ENCODE measurements around the gene UNC93A. TPM values are rescaled to one million over a fixed set of nuclear protein-coding genes. Genes with fewer than 3 reads are reported as not detected.

The UNC93A gene
- polyA plus RNA-seq, 1 donor = 36.4 TPM

DNA sequence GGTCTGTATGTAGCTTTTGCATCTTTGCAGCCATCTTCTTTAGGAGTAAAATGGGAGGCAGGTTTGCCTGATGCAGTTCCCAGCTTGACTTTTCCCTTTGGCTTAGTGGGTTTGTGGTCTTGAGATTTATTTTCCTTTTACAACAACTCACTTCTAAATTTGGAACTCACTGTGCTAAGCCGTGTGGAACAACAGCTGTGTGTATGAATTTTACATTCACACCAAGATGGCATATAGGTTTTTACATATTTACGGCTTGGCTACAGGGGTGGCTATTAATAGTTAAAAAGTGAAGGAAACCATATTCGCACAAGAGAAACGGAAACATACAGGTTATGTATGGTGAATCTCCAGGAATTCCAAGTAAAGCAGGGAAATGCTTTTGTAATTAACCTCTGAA lies 36.3 kb downstream of the UNC93A start:
- 80% methylated on average over 2 of the region's 4 CpGs for WGBS (ENCODE audit: insufficient coverage, low lambda C conversion rate)
- H3K36me3 ChIP-seq (ENCODE audit: control insufficient read depth, insufficient read depth, low read length) = no peaks in the 10 kb centered on the region

DNA sequence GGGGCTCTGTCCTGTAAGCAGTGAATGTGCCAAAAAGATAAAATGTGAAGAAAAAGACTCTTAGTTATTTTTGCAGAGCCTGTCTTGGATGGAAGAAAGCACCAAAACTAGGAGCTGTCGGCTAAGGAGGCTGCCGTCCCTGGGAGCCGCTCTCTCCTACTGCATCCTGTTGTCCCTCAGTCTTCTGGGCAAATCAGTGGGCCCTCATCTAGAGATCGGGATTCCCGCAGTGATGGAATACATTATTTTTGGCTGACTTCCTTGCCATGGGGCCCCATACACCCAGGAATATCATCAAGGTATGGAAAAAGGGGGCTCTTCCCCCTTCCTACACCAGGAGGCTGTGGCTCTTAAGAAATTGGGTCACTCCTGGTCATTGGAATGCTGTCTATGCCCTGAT lies 37.0 kb downstream of the UNC93A start:
- Histone ChIP-seq H3K4me1 (ENCODE audit: control insufficient read depth, insufficient read depth, low read length) (no peaks in the 10 kb centered on the region), H3K27ac (ENCODE audit: low read length) (no peak overlapping the region), H3K4me3 (ENCODE audit: low read length) (no peak overlapping the region), H3K27me3 (ENCODE audit: control insufficient read depth, insufficient read depth, low read length) (no peaks in the 10 kb centered on the region), H3K9me3 (ENCODE audit: control insufficient read depth, low read depth, low read length) (peaks cover 2% of the 10 kb centered on the region), H3K36me3 (ENCODE audit: control insufficient read depth, insufficient read depth, low read length) (no peaks in the 10 kb centered on the region)
- WGBS (ENCODE audit: insufficient coverage, low lambda C conversion rate) = no CpG with 5 or more reads among the region's 5 CpGs
- no peak for DNase-seq

More for the DNA sequence above, 36.3 kb downstream of the UNC93A start:
- H3K4me3 ChIP-seq (ENCODE audit: low read length) = no peak overlapping the region
- no peaks in the 10 kb centered on the region for H3K4me1 ChIP-seq (ENCODE audit: control insufficient read depth, insufficient read depth, low read length)
- no peaks in the 10 kb centered on the region for H3K27me3 ChIP-seq (ENCODE audit: control insufficient read depth, insufficient read depth, low read length)
- DNase-seq = no peak
- no peak overlapping the region for H3K27ac ChIP-seq (ENCODE audit: low read length)
- H3K9me3 ChIP-seq (ENCODE audit: control insufficient read depth, low read depth, low read length) = peaks cover 2% of the 10 kb centered on the region

DNA sequence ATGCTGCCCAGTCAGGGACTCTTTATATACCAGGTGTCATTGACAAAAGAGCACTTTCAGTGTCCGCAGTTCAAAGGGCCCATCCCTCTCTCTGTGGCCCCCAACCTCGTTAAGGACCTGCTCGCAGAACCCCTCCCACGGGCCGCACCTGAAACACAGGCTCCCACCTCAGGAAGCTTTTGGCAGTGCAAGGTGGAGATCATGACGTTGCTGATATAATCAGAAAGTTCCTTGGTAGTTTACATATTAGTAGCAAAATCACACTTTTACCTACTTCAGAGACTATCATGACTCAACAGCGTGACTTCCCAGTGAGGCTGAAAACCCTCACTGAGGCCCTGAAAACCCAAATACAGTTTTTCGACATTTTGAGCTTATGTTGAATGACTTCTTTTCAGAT lies 37.9 kb downstream of the UNC93A start:
- no peaks in the 10 kb centered on the region for H3K36me3 ChIP-seq (ENCODE audit: control insufficient read depth, insufficient read depth, low read length)
- no peak overlapping the region for H3K4me3 ChIP-seq (ENCODE audit: low read length)
- H3K27me3 ChIP-seq (ENCODE audit: control insufficient read depth, insufficient read depth, low read length) = no peaks in the 10 kb centered on the region
- WGBS (ENCODE audit: insufficient coverage, low lambda C conversion rate) = no CpG with 5 or more reads among the region's 8 CpGs
- H3K9me3 ChIP-seq (ENCODE audit: control insufficient read depth, low read depth, low read length) = peaks cover 2% of the 10 kb centered on the region
- no peak for DNase-seq
- no peak overlapping the region for H3K27ac ChIP-seq (ENCODE audit: low read length)
- H3K4me1 ChIP-seq (ENCODE audit: control insufficient read depth, insufficient read depth, low read length) = no peaks in the 10 kb centered on the region

DNA sequence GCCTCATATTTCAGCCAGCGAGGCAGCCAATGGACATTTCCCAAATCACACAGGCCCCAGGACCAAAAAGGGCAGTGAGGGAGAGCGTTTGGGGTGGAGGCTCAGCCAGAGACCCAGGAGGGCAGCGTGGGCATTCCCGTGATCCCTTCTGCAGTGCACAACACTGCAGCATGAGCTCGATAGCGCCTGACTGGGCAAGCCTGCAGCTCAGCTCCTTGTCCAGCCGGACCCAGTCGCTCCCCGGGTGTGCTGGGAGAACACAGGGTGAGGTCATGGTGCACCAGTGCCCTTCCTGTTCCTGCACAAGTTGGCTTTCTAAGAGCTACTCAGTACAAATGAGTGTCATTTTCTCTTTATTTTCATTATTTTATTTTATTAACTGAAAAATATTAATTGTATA lies 39.6 kb downstream of the UNC93A start:
- WGBS (ENCODE audit: insufficient coverage, low lambda C conversion rate) = no CpG with 5 or more reads among the region's 9 CpGs
- Histone ChIP-seq H3K4me1 (ENCODE audit: control insufficient read depth, insufficient read depth, low read length) (no peaks in the 10 kb centered on the region), H3K27me3 (ENCODE audit: control insufficient read depth, insufficient read depth, low read length) (no peaks in the 10 kb centered on the region), H3K36me3 (ENCODE audit: control insufficient read depth, insufficient read depth, low read length) (no peaks in the 10 kb centered on the region), H3K4me3 (ENCODE audit: low read length) (no peak overlapping the region), H3K27ac (ENCODE audit: low read length) (no peak overlapping the region), H3K9me3 (ENCODE audit: control insufficient read depth, low read depth, low read length) (peaks cover under 1% of the 10 kb centered on the region)
- no peak for DNase-seq

DNA sequence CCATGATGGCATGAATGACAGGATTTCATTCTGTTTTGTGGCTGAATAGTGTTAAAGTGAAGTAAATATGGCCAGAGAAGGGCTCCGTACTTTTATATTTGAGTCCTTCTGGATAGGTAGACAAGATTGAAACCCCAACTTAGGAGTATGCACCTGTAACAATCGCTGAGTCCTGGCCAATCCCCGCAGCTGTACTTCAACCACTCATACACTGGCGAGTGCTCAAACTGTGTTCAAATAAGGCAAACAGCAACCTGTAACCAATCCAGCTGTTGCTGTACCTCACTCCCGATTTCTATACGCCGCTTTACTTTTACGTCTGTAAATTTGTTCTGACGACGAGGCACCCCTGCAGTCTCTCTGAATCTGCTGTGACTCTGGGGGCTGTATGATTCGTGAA lies 40.5 kb downstream of the UNC93A start:
- DNase-seq = no peak
- Histone ChIP-seq H3K9me3 (ENCODE audit: control insufficient read depth, low read depth, low read length) (no peaks in the 10 kb centered on the region), H3K36me3 (ENCODE audit: control insufficient read depth, insufficient read depth, low read length) (no peaks in the 10 kb centered on the region), H3K27me3 (ENCODE audit: control insufficient read depth, insufficient read depth, low read length) (no peaks in the 10 kb centered on the region), H3K4me1 (ENCODE audit: control insufficient read depth, insufficient read depth, low read length) (no peaks in the 10 kb centered on the region), H3K27ac (ENCODE audit: low read length) (no peak overlapping the region), H3K4me3 (ENCODE audit: low read length) (no peak overlapping the region)
- WGBS (ENCODE audit: insufficient coverage, low lambda C conversion rate) = no CpG with 5 or more reads among the region's 11 CpGs

DNA sequence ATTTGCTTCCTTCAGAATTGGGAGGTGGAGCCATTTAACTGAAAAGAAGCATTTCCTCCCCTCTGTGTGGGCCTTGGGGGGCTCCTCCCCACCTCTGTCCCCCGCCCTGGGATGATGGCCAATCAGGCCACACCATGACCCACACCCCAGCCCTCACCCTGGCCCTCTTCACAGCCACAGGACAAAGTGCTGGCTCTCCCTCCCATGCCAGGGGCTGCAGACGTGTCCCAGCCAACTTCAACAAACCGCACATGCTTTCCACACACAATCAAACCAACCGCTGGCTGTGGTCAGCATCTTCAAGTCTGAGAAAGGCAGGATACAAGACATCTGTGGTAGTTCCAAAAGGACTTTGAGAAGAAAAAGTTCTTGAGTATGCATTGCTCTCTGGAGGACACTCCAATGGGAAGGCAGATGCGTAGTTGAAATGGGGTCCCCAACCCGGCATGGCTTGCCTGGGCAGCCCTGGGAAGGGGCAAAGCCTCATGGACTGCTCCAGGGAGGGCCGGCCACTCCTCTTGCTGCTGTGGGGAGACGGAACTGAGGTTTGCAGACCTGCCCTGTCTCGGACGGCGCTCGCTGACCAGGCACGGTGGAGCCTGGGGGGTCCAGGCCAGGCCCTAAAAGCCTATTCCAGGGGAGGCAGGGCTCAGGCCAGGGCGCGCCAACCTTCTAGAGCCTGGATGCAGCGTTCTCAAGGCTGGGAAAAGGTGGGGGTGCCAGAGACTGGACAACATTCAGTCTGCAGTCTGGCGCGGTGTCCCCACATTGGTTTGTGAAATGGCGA lies 45.9 kb downstream of the UNC93A start:
- WGBS (ENCODE audit: insufficient coverage, low lambda C conversion rate) = no CpG with 5 or more reads among the region's 19 CpGs
- Histone ChIP-seq H3K4me3 (ENCODE audit: low read length) (no peak overlapping the region), H3K27me3 (ENCODE audit: control insufficient read depth, insufficient read depth, low read length) (no peaks in the 10 kb centered on the region), H3K4me1 (ENCODE audit: control insufficient read depth, insufficient read depth, low read length) (no peaks in the 10 kb centered on the region), H3K36me3 (ENCODE audit: control insufficient read depth, insufficient read depth, low read length) (no peaks in the 10 kb centered on the region), H3K27ac (ENCODE audit: low read length) (no peak overlapping the region), H3K9me3 (ENCODE audit: control insufficient read depth, low read depth, low read length) (no peaks in the 10 kb centered on the region)
- no peak for DNase-seq

DNA sequence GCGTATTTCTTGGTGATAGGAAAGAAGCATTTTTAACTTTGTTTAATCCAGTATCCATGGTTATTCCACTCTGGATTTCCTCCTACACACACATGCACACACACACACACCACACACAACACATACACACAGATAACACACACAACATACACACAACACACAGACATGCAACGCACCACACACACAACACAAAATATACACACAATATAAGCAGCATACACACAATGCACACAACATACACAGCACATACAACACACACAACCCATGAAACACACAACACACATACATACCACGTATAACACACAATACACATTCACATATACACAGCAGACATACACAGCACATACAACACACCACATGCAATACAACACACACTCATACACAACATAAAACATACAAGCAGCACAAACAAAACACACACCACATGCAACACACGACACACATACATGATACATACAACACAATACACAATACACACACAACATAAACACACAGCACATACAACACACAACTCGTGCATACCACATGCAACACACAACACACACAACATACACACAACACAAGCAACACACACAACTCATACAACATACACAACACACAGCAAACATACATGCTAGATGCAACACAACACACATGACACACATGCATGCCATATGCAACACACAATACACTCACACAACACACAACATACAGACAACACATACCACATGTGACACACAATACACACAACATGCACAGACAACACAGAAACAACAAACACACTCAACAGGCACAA lies 46.7 kb downstream of the UNC93A start:
- DNase-seq = no peak
- Histone ChIP-seq H3K4me3 (ENCODE audit: low read length) (no peak overlapping the region), H3K27me3 (ENCODE audit: control insufficient read depth, insufficient read depth, low read length) (no peaks in the 10 kb centered on the region), H3K9me3 (ENCODE audit: control insufficient read depth, low read depth, low read length) (no peaks in the 10 kb centered on the region), H3K27ac (ENCODE audit: low read length) (no peak overlapping the region), H3K36me3 (ENCODE audit: control insufficient read depth, insufficient read depth, low read length) (no peaks in the 10 kb centered on the region), H3K4me1 (ENCODE audit: control insufficient read depth, insufficient read depth, low read length) (peaks cover 6% of the 10 kb centered on the region)
- WGBS (ENCODE audit: insufficient coverage, low lambda C conversion rate) = no CpG with 5 or more reads among the region's 5 CpGs

DNA sequence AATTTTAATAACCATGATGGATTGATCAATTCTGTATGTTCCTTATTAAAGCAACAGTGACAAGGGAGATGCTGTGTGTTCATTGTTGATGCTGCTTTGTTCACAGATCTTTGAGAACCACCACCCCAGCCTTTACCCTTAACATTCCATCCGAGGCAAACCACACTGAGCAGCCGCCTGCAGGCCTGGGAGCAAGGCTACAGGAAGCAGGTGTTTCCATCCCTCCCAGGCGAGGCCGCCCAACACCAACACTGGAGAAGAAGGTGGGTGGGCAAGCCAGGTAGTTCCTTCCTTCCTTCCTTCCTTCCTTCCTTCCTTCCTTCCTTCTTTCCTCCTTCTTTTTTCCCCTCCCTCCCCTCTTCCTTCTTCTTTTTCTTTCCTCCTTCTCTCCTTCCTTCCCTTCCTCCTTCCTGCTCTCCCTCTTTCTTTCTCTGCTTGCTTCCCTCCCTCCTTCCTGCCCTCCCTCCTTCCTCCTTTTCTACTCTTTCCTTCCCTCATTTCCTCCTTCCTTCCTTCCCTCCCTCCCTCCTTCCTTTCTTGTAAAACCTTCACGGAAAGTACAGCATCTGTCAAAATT lies 47.5 kb downstream of the UNC93A start:
- H3K9me3 ChIP-seq (ENCODE audit: control insufficient read depth, low read depth, low read length) = no peaks in the 10 kb centered on the region
- H3K4me1 ChIP-seq (ENCODE audit: control insufficient read depth, insufficient read depth, low read length) = peaks cover 8% of the 10 kb centered on the region
- no peak for DNase-seq
- no peaks in the 10 kb centered on the region for H3K36me3 ChIP-seq (ENCODE audit: control insufficient read depth, insufficient read depth, low read length)
- 83% methylated on average over 1 of the region's 5 CpGs for WGBS (ENCODE audit: insufficient coverage, low lambda C conversion rate)
- no peaks in the 10 kb centered on the region for H3K27me3 ChIP-seq (ENCODE audit: control insufficient read depth, insufficient read depth, low read length)
- H3K4me3 ChIP-seq (ENCODE audit: low read length) = no peak overlapping the region
- no peak overlapping the region for H3K27ac ChIP-seq (ENCODE audit: low read length)

DNA sequence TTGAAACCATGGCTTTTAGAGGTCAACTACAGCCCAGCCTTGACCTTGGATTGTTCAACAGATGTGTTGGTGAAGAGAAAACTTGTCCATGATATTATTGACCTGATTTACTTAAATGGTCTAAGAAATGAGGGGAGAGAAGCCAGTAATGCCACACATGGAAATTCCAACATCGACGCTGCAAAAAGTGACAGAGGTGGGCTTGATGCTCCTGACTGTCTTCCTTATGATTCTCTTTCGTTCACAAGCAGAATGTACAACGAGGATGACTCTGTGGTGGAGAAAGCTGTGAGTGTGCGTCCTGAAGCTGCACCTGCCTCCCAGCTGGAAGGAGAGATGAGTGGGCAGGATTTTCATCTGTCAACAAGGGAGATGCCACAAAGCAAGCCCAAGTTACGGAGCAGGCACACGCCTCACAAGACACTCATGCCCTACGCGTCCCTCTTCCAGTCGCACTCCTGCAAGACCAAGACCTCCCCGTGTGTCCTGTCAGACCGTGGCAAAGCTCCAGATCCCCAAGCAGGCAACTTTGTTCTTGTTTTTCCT lies 50.0 kb downstream of the UNC93A start:
- H3K27ac ChIP-seq (ENCODE audit: low read length) = no peak overlapping the region
- H3K36me3 ChIP-seq (ENCODE audit: control insufficient read depth, insufficient read depth, low read length) = no peaks in the 10 kb centered on the region
- peaks cover 8% of the 10 kb centered on the region for H3K4me1 ChIP-seq (ENCODE audit: control insufficient read depth, insufficient read depth, low read length)
- WGBS (ENCODE audit: insufficient coverage, low lambda C conversion rate) = 100% methylated on average over 1 of the region's 12 CpGs
- no peaks in the 10 kb centered on the region for H3K27me3 ChIP-seq (ENCODE audit: control insufficient read depth, insufficient read depth, low read length)
- no peaks in the 10 kb centered on the region for H3K9me3 ChIP-seq (ENCODE audit: control insufficient read depth, low read depth, low read length)
- DNase-seq = no peak
- H3K4me3 ChIP-seq (ENCODE audit: low read length) = no peak overlapping the region

Measured in large intestine (tissue), 3 donors.